ENCODE data around the gene SNRNP25.

Gene SNRNP25

DNA sequence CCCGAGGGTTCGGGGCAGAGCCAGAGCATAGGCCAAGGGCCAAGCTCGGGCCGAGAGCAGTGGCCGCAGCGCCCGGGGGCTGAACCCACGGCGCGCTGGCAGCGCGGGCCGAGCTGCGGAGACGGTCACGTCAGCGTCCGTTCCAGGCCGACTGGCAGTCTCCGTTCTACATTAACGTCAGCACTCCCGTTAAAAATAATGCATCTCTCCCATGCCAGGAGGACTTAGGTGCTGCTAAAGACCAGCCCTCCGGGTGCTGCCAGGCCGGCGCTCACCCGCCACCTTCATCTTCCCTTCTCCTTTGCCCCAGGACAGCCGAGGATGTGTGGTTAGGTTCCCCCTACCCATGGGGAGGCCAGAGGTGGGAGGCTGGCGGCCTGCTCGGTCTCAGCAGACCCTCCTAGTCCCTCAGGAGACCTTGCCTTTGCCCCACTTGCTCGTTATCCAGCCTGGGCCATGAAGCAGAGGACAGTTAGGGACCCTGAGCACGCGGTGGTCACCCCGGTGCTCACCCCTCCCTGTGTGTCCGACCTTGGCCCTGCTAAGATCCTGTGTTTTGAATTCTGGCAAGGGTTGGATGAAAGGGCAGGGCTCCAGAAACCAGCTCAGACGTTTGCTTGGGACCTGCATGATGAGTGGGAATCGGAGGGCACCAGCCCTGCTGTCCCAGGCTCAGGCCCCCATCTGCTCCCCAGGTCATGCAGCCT lies 25.0 kb downstream of the SNRNP25 start:
- FAIRE-seq, result no peak

DNA sequence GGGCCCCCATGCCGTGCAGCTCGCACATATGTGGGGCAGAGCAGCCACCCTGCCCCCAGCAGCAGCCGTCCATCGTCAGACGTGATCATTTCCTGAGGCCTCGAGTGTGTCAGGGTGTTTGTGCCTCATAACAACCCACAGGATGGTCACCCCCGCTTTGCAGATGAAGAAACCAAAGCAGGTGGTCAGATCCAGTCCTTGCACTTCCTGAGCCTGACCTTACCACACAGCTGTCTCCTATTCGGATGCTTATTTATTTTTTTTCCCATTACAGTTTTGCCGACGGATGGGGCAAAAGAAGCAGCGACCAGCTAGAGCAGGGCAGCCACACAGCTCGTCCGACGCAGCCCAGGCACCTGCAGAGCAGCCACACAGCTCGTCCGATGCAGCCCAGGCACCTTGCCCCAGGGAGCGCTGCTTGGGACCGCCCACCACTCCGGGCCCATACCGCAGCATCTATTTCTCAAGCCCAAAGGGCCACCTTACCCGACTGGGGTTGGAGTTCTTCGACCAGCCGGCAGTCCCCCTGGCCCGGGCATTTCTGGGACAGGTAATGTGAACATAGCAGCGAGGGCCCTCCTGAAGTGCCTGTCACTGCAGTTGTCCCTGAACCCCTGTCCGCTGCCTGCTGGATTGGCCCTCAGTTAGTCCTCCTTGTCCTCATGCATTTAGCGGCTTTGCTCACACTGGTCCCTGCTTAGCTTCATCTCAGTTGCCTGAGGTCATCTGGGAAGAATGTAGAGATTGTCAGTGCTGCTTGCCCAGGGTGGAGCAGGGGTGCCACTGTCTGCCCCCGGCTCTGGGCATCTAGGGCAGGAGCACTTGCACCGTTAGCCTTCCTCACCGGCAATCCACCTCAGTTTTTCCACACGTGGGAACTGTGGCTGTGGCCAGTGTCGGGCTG lies 25.8 kb downstream of the SNRNP25 start:
- no peak for FAIRE-seq

DNA sequence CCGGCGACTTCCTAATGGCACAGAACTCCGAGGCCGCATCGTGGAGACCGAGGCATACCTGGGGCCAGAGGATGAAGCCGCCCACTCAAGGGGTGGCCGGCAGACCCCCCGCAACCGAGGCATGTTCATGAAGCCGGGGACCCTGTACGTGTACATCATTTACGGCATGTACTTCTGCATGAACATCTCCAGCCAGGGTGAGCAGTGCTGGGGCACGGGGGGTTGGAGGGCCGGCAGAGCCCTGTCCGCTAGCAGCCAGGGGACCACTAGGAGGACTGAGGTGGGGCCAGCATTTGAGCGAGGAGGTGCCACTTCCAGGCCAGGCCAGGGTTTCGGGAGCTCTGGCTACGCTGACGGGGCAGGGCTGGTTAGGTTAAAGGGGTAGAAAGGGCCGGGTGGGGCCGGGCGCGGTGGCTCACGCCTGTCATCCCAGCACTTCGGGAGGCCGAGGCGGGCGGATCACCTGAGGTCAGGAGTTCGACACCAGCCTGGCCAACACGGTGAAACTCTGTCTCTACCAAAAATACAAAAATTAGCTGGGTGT lies 29.5 kb downstream of the SNRNP25 start:
- FAIRE-seq, result no peak

DNA sequence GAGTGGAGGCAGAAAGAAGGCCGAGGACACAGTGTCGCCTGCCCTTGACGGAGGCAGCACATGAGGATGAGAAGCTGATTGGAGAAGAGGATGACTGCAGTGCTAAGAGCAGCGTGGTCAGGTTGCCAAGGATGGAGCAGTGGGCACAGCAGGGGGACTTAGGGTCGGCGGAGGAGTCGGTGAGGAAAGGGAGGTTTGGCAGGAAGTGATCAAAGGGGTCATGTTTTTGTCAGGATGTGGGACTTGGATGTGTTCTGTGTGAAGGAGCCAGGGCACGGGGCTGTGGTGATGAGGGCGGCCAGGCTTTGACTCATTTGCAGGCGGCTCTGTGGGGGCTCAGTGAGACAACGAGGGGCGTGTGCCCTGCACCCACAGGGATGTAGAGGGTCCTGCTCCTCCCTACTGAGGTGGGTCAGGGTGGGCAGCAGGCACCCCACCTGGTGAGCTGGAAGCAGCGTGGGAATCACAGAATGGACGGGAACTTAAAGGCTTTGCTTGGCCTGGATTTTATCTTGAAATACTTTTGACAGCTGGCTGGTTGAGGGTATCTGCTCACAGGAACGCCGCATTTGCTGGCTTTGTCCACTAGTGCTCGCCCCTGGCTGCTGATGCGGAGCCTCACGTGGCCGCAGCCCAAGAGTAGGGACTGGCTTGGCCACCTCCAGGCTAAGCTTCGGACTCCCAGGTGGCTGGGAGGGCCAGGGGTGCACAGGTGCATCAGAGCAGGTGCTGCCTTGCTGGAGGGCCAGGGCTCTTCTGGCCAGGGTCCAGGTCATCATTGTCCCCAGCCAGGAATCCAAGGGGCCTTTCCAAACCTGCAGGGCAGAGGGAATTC lies 30.4 kb downstream of the SNRNP25 start:
- no peak for FAIRE-seq

DNA sequence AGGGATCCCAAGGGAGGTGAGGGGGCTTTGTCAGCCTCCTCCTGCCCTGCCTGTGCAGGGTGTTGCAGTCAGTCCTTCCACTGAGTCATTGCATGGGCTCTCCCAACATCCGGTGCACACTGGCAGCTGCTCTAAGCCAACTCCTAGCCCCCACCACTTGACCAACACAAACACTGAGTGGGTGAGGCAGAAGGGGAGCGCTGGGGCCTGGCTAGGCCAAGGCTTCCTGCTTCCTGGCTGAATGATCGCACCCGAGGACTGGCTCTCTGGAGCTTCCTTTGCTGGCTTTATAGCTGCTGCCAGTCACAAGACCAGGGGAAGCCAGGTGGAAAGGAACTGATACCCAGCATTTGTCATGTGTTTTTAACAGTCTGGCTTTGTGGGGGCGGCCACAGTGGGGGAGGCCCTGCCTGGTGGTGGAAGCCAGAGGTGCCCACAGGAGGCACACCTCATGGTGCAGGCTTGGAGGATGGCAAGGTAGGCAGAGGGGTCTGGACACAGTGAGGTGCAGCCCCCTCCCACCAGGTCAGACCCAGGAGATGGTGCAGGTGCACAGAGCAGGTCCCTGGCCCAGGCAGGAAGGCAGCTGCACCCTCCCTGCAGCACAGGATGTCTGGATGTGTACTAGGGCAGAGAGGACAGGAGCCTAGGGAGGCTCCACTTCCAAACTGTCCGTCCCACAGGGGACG lies 31.2 kb downstream of the SNRNP25 start:
- no peak for FAIRE-seq

DNA sequence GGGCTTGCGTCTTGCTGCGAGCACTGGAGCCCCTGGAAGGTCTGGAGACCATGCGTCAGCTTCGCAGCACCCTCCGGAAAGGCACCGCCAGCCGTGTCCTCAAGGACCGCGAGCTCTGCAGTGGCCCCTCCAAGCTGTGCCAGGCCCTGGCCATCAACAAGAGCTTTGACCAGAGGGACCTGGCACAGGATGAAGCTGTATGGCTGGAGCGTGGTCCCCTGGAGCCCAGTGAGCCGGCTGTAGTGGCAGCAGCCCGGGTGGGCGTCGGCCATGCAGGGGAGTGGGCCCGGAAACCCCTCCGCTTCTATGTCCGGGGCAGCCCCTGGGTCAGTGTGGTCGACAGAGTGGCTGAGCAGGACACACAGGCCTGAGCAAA lies 31.8 kb downstream of the SNRNP25 start:
- FAIRE-seq, result no peak

DNA sequence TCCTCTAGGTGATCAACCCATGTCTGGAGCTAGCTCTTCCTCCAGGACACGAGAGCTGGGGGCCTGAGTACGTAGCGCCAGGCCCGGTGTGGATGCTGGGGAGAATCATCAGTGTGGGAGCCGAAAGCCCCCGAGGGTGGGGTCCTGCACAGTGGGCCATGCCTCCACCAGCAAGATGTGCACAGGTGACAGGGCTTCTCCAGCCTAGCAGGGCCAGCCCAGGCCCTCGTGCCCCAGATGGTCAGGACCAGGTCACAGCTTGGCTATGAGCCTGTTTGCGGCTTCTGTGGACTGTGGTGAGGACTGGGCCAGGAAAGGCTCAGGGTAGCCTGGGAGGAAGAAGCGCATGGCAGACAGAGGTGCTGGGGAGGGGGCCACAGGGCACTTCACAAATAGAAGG lies 32.2 kb downstream of the SNRNP25 start:
- no peak for FAIRE-seq

DNA sequence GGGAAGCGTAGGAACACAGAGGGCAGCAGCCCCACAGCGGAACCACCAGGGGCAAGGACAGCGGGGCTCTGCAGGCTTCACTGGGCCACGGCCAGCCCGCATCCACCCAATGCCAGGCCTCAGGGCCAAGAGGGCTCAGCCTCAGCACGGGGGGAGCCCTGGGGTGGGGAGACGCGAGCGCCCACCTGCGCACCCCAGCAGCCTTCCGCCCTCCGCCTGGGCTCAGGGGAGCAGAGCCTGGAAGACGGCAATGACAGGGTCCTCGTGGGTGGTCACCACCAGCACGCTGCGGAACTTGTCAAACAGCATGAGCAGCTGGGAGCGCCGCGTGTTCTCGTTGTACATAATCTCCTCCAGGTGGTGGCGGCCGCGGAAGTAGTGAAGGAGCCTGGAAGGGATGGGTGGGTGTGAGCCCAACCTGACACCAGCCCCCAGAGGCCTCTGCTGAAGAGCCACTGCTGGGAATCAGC lies 32.9 kb downstream of the SNRNP25 start:
- FAIRE-seq, result no peak

DNA sequence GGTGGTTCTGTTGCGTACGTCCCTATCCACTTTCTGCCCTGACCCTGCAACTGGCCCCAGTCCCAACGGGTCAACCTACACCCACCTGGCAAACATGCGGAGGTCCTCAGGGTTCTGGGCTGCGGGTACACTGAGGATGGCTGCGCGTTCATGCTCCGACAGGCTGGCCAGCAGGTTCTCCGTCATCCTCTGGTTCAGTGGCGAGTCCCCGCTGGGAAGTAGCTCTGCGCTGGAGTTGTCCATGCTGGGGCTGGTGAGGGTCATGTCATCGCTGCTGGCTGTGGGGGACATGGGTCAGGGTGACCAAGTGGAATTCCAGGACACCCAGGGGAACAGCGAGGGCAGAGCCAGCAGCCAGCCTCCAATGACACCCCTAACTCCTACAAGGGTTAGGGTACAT lies 35.0 kb downstream of the SNRNP25 start:
- FAIRE-seq, result no peak

DNA sequence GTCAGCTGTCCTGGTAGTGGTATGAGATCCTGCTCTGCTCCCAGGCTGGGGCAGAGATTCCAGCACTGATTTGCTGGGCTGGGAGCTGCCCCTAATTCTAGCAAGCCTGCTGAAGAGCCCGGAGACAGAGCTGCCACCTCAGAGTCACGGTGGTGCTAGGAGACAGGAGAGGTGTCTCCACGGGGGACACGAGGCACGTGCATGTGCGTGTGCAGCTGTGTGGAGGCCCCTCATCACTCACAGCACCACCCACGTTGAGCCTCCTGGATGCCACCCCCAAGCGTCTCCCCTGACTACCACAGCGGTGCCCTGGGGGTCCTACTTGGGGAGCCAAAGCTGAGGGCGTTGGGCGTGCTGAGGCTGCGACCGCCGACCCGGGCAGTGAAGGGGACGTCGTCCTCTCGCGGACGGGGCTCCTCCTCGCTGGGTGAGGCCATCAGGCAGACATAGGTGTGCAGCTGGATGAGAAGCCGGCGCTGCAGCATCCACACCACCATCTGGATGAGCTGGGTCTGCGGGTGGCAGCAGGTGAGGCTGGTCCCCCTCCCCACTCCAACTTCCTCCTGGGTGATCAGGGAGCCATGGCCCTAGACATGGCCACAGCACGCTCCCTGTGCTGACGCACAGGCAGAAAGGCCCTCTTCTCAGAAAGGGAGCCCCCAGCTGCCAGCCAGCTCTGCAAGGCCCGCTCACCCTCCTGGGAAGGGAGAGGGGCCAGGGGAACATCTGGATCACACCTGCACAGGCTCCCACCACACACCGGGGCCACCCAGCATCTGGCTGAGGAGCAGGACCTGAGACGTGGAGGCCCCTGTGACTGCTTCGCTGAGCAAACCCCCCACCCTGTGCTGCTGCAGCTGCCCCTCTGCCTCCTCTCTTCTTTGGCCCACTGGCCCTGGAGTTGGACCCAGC lies 36.0 kb downstream of the SNRNP25 start:
- no peak for FAIRE-seq

DNA sequence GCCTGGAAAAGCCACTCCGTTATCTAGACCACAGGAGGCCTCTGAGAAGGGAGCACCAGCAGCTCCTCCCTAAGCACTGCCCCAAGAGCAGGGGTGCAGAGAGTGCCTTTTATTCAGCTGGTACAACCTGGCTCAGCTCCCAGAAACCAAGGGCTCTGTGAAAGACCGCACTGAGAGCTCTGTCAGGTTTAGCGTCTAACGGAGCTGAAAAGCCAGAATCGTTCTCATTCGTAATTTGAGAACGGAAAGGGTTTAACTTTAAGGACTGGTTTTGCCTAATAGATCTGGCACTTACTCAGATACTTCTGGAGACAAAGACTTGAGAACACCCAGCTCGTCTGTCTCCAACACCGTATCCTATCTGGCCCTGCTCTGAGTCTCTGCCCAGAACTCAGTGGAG lies 37.9 kb downstream of the SNRNP25 start:
- FAIRE-seq, result no peak

DNA sequence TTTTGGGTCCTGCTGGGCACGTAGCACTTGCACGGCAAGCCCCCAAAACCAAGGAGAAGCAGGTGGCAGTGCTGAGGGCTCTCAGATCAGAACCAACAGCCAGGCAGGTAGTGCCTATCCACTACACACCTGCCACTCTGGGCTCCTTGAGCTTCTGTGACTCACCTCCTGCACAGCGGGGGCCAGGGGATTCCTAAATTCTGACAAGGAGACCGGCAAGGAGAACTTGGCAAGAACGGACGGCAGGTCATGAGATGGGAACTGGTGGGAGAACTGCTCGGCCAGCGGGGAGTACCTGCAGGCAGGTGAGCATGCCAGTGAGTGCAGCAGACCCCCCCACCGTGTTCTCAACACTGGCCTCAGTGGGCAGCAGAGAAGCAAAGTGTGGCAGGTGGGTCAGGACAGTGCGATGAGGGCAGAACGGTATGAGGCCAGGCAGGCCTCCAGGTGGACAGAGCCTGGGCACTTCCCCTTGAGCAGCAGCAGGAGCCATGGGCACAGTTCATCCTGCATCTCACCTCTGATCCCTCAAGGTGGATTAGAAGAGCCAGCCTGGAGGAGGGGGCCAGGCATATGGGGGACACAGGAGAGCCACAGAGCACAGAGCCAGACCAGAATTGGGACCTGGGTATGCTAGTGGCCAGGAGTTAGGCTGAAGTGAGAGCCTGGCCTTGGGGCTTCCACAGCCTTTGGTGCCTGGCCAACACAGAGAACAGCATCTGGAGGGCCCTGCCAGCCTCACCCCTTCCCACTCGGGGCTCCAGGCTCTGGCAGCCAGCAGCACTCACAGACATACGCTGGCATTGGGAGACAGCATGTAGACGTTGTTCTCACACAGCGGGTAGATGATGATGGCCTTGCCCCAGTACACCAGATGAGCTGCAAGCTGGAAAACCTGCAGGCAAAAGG lies 39.1 kb downstream of the SNRNP25 start:
- FAIRE-seq, result no peak

DNA sequence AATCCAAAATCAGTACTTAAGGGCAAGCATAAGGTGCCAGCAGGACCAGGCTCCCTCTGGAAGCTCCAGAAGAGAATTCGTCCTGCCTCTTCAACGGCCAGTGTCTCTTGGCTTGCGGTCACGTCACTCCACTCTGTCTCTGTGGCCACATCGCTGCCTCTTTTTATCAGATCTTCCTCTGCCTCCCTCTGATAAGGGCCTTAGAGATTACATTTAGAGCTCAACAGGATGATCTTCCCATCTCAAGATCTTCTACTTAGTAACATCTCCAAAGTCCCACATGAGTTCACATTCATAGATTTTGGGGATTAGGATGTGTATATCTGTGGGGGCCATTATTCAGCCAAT lies 41.3 kb downstream of the SNRNP25 start:
- no peak for FAIRE-seq

DNA sequence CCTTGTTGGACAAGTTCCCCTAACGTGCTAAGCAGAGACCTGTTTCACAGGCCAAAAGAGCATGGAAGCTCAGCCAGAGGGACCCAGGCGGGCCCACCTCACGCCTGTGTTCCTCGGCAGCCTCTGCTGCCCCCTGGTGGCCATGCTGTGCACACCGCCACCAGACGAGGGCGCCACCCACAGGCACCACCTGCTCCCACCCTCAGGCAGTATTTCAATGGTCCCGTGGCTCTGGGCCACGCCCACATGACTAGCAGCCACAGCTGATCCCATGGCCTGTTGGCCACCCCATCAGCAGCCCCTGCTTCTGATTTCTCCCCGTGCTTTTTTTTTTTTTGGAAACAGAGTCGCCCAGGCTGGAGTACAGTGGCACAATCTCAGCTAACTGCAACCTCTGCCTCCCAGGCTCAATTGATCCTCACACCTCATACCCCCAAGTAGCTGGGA lies 43.3 kb downstream of the SNRNP25 start:
- no peak for FAIRE-seq

DNA sequence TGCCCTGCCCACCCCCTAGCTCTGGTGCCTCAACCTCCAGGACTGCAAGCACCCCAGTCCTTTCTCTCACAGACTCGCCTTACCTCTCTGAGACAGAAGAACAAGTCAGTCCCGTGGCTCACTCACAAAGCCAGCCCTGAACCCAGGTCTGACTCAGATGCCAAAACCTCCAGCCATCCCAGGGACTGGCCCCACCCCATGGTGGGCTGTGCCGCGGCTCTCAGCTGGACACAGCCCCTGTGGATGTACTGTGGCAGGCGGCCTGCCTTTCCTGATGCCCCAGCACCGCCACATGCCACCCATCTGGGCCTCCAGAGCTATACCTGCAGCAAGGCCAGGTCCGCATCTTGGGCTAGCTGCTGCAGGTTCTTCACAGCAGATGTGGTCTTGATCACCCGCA lies 44.2 kb downstream of the SNRNP25 start:
- no peak for FAIRE-seq

DNA sequence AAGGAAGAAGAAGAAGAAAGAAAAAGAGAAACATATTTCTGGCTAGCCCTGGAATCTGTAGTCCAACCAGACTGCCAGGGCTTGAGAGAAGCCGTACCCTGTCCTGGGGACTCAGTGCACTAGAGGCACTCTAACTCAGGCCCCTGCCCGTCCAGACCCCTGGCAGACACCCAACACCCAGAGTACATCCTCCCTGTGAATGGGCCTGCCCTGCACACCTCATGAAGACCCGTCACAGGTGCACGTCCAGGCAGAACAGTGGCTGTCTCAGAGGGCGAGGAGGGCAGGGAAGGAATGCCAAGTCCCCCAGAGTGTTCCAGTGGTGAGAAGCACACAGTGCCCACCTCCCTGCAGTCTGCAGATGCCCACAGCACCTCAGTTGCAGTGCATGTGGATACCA lies 47.4 kb downstream of the SNRNP25 start:
- no peak for FAIRE-seq

DNA sequence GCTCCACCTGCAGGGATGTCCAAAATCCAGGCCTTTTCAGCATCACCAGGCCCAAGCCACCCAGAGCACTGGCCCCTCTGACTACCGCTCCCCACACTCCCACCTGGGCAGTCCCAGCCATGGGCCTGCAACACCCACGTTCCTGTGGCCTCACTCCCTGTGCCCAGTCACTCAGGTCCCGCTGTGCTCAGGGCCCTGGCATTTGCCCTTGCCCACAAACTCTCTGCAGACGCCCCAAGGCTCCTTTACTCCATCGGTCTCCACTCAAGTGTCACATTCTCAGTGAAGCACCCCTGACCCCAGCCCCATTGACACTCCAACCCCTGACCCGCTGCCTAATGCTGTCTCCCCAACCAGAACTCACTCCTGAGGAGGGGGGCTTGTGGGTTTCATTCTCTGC lies 48.0 kb downstream of the SNRNP25 start:
- no peak for FAIRE-seq

DNA sequence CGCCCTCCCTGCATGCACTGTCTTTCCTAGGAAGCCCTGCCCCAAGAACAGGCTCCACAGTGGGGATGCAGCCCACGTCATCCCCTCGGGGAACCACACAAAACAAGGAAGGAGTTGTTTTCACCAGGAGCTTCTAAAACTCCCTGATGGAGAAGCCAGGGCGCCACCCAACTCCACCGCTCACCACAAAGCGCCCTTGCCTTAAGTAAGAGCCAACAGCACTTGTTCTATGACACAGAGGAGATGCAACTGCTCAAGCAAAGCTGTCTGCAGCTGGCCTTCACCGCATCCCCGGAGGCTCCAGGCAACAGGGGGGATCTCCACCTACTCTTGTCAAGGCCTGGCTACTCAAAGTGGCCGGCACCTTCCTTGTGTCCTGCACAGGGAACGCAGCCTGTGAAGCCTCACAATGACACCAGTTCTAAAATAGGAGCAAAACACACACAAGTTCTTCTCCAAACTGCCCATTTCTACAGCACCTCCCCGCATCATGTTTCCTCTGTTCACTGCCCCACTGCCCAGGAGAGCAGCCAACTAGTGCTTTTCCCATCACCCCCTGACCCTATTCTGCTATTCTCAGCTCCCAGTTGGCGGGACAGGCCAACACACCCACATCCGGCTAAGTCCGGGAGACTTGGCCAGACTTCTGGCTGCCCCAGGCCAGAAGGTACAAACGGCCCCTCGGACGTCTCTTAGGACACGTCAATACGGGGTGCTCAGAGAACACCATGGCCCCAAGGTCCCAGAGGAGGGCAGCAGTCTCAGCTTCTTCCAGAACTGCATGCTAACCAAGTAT lies 48.6 kb downstream of the SNRNP25 start:
- no peak for FAIRE-seq

DNA sequence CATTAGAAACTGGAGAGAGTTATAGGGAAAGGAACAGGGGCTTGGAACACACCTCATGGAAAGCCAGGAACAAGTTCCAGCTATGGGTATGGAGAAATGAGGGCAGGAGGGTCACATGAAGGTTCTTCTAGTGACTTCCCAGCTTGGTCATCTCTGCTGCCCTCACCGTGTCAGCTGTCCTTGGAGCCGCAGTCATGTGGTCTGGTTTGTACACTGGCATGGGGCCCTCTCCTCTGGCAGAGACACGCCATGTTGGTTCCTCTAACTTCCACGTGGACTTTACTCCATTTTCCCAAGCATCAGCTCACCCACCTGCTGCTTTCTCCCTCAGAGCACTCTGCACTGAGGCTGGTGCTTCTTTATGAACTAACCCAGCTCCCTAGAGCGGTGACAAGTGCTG lies 50.7 kb downstream of the SNRNP25 start:
- FAIRE-seq, result no peak
